Measurements from ENCODE around the gene MAP3K12. TPM values are rescaled to one million over a fixed set of nuclear protein-coding genes. Genes with fewer than 3 reads are reported as not detected.
"Not testable (repeated sequence)": the region's sequence is repeated elsewhere in the genome, so short reads cannot be mapped to it uniquely, and the experiment has no call there.

MAP3K12 gene, protein sequence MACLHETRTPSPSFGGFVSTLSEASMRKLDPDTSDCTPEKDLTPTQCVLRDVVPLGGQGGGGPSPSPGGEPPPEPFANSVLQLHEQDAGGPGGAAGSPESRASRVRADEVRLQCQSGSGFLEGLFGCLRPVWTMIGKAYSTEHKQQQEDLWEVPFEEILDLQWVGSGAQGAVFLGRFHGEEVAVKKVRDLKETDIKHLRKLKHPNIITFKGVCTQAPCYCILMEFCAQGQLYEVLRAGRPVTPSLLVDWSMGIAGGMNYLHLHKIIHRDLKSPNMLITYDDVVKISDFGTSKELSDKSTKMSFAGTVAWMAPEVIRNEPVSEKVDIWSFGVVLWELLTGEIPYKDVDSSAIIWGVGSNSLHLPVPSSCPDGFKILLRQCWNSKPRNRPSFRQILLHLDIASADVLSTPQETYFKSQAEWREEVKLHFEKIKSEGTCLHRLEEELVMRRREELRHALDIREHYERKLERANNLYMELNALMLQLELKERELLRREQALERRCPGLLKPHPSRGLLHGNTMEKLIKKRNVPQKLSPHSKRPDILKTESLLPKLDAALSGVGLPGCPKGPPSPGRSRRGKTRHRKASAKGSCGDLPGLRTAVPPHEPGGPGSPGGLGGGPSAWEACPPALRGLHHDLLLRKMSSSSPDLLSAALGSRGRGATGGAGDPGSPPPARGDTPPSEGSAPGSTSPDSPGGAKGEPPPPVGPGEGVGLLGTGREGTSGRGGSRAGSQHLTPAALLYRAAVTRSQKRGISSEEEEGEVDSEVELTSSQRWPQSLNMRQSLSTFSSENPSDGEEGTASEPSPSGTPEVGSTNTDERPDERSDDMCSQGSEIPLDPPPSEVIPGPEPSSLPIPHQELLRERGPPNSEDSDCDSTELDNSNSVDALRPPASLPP
- total RNA-seq, result 1.4 TPM

DNA sequence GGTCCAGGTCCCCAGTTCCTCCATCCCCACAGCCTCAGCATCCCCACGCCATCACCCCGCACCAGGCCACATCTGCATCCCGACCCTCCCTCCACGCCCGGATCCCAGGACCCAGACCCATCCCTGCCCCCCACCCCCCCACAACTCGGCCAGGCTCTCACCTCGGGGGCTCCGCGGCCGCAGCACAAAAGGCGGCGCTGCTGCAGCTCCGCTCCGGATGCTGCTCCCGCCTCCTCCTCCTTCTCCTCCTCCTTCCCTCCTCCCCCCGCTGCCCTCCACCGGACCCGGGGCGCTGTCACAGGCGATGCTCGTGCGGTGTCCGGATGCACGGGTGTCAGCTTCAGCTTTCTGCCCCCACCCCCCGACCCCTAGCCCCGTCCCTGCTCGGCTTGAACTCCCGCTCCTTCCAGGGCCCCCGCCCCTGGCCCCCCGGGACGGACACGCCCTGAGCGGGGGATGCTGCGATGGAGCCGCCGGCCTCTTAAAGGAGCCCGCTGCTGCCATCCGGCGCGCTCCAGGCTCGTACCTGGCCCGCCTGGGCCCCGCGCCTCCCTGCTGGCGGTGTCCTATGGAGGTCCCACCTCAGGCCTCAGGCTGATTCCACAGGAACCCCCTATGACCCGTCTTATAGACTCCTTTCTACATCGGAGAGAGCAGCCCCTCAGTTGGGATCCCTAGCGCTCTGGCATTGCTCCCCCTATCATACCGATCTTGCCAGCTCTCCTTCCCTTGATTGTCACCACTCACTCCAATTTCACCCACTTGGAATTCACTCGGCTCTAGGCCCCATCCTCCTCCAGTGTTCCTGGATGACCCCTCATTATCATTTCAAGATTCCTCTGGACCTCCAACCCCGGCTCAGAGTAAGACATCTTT lies at the start of gene MAP3K12:
TSS of gene MAP3K12 (minus strand) at position 193 of the 876 bp plus-strand sequence. CDS start 12,067 bp downstream, outside the sequence.
- ATAC-seq, result no peak

DNA sequence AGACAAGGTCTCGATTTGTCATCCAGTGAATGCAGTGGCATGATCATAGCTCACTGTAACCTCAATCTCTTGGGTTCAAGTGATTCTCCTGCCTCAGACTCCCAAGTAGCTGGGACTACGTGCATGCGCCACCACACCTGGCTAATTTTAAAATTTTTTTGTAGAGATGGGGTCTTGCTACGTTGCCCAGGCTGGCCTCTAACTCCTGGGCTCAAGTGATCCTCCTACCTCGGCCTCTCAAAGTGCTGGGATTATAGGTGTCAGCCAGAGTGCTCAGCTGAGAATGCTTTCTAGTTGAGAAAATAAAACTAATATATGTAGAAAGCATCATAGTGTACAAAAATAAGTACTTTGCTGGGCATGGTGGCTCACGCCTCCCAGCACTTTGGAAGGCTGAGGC lies 49.1 kb upstream of the MAP3K12 start:
- not testable (repeated sequence) for DNase-seq (ENCODE audit: low spot score); ATAC-seq

More for the DNA sequence above, at the start of gene MAP3K12:
- no peak for DNase-seq (ENCODE audit: low spot score)

DNA sequence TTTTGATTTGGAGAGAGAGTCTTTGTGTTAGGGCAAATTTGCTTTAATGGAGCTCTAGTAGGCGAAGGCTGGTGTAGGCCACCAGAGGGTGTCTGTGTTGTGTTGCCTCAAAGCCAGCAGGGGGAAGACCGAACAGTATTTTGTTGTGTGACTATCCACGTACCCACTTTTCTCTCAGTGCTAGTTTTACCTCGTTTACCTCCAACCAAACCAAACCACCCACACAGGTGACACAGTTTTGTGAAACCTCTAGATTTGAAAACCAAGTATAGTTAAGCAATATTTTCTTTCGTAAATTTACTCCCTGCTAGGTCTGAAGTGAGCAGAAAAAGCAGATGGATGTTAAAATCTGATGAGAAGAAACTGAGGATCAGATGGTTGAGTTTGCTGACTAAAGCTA lies 44.3 kb upstream of the MAP3K12 start:
- ATAC-seq (peak; percentile 89), DNase-seq (ENCODE audit: low spot score) (no peak)

DNA sequence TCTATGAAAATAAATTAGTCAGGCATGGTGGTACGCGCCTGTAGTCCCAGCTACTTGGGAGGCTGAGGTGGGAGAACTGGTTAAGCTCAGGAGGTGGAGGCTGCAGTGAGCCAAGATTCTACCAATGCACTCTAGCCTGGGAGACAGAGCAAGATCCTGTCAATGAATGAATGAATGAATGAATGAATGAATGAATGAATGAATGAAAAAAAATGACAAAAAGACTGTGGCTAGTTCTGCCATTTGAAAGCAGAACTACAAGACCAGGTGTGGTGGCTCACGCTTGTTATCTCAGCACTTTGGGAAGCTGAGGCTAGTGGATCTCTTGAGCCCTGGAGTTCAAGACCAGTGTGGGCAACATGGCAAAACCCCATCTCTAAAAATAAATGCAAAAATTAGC lies 40.3 kb upstream of the MAP3K12 start:
- no peak for DNase-seq (ENCODE audit: low spot score)

DNA sequence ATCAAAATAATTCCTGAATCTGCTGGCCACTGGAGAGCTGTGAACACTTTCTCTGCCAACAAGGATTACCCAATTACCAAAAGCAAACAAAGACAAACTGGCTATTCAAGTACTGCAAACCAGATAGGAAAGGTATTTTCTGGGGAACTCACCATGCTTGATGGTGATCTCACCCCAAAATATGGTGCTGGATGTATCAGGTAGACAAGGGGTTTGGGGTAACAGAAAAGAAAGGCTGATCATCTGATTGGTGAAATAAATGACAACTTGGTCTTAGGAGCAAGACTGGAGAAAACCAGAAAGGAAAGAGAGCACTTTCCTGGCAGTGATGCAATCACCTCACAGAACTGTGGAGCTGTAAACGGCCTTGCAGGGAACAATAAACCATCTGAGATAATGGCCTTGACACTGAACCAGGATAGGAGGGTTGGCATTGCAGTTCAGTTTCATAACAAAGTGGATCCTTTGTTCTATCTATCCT lies 39.0 kb upstream of the MAP3K12 start:
- ATAC-seq (peak; percentile 89), DNase-seq (ENCODE audit: low spot score) (peak; percentile 56)

More for the DNA sequence above, 40.3 kb upstream of the MAP3K12 start:
- no peak for ATAC-seq

DNA sequence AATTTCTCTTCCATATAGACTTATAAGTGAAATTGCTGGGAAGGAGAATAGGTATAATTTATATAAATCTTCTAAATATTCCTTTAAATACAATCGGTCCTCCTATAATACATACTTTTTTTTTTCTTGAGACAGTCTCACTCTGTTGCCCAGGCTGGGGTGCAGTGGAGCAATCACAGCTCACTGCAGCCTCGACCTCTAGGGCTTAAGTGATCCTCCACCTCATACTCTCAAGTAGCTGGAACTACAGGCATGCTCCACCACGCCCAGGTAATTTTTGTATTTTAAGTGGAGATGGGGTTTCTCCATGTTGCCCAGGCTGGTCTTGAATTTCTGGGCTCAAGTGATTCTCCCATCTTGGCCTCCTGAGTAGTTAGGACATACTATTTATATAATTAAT lies 37.7 kb upstream of the MAP3K12 start:
- no peak for DNase-seq (ENCODE audit: low spot score)
- no peak for ATAC-seq

DNA sequence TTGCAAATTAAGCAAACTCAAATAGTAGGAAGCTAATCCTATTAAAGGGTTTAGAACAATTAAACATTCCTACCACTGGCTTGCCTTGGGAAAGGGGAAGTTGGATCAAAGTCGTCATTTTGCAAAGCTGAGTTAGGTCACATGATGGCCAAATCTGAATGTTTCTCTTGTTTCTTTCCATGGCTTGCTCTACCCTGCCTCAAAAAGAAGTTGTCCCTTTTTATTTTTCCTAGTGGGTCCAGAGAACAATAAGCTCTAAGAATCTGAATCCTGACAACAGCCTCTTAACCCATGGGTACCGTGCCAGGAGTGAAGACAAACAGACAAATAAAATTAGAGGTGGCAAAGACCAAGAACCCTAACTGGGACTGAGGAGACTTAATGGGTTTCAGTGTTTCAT lies 34.2 kb upstream of the MAP3K12 start:
- no peak for DNase-seq (ENCODE audit: low spot score)
- no peak for ATAC-seq

DNA sequence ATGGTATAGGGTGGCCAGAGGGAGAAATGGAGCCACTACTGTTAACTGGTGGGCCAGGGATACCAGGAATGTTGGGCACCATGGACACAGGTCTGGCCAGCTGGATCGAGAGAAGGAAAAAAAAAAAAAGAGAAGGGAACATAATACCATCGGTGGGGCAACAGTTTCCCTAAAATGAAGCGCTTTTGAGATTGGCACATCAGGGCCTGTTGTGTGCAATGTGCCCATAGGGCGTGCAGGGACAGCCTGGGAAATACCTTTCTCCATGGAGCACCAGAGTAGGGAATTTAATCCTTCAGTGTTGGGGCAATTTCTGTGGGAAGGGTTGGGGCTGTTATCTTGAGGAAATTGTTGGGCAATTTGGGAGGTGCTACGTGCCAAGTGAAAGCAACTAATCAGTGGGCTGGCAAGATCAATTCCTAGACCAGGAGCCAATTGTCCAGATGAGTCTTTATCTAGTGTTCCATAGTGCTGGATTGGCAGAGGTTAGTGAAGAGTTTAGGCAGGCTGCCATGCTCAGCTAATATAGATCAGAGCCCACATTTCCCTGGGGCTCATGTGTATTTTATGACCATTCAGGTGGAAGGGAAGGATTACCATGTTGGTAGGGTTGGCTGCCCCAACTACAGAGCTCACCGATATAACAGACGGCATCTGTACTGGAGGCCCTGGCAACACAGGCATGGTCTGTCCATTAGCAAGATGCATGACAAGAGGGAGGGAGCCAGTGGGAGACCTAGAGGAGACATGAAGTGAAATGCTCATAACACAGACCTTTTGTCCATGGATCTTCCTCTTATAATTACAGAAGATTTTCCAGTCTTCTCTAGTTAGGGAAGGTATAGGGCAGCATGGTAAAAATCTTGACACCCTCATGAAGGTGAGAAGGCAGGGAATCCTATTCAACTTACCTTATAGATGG lies 33.5 kb upstream of the MAP3K12 start:
- ATAC-seq, result peak; percentile 27
- no peak for DNase-seq (ENCODE audit: low spot score)

DNA sequence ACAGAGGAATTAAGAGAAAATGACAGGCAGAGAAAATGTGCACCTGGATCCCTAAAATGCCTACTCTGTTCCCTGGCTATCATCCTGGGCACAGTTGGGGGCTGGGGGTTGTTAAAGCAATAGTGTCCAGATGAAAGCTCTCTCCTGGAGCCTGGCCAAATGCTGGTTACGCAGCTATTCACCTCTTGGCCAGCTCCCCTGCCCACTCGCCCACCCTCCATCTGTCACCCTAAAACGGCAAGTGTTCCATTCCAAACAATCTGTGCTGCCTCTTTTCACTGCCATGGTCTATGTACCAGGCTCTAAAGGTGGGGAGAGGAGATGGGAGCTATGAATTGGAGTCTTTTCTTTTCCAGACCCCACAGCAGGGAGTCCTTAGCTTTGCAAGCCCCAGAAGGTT lies 32.8 kb upstream of the MAP3K12 start:
- ATAC-seq, result no peak

DNA sequence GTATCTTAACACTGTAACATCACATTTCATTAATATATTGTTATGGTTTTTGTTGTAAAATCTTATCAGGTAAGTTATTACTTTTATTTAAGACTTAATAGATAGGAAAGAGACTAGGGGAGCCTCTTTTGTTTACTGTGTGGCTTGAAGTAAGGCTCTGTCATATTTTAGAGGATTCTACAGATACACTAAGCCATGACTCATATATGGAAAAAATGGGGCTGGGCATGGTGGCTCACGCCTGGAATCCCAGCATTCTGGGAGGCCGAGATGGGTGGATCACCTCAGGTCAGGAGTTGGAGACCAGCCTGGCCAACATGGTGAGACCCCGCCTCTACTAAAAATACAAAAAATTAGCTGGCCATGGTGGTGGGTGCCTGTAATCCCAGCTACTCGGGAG lies 31.7 kb upstream of the MAP3K12 start:
- no peak for ATAC-seq
- no peak for DNase-seq (ENCODE audit: low spot score)

More for the DNA sequence above, 32.8 kb upstream of the MAP3K12 start:
- DNase-seq (ENCODE audit: low spot score), result no peak

DNA sequence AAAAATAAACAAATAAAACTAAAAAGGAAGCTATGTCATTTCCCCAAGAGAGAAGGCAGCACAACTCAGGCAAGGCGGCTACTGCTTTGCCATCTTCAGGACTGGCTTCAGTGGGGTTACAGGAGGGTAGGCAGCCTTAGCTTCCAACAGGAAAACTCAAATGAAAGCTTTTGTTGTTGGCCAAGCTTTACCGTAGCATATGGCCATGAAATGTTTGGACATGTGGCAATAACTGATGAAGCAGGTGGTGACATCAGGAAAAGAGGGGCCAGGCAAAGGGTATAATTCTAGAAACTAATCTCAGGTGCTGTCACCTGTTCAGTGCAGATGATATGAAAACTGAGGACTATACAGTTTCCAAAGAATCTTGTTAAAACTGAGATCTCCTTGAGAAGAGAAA lies 30.8 kb upstream of the MAP3K12 start:
- DNase-seq (ENCODE audit: low spot score), result no peak

DNA sequence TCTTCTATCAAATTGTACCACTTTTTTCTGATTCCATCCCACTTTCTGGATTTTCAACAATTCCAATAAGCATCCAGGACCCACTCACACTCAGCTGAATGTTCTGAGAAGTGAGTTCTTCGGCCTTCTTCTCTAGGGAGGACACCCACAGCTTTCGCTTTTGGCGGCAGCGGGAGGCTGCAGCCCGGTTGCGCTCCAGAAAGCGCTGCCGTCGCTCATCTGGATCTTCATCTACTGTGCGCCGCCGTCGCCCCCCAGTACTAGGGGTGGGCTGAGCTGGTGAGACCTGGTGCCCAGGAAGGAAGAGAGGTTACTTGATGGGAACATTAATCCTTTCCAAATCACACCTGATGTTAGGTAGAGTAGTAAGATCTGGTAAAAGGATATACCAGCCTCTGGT lies 25.2 kb upstream of the MAP3K12 start:
- ATAC-seq, result no peak
- DNase-seq (ENCODE audit: low spot score), result no peak

More for the DNA sequence above, 30.8 kb upstream of the MAP3K12 start:
- ATAC-seq, result no peak

DNA sequence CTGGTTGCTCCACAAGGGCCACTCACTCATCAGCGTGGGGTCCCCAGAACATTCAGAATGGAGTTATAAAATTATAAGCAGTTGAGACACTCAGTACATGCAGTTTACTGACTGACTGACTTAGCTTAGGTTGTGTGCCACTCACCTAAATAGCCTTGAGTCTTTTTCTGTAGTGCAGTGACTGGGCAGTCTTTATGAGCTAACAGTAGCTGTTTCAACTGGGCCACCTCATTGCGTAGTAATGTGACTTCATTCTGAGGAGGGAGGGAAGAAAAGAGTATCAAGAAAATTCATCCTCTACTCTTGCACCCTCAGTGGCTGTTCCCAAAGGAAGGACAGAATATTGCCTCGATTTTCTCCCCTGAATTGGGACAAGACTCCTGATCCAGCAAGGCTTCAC lies 23.9 kb upstream of the MAP3K12 start:
- no peak for ATAC-seq
- no peak for DNase-seq (ENCODE audit: low spot score)

DNA sequence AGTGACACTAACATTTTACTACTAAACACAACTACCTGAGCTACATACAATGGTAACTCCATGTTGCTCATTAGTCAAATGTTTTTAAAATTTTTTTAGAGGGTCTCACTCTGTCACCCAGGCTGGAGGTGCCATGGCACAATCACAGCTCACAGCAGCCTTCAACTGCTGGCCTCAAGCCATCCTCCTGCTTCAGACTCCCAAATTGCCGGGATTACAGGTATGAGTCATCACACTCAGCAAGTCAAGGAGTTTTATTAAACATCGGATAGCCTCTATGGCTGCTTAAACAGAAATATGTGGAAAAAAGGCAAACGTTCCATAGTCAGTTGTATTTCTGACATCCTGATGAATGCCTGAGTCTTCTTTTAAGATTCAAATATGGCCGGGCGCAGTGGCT lies 19.1 kb upstream of the MAP3K12 start:
- DNase-seq (ENCODE audit: low spot score) (no peak), ATAC-seq (no peak)

DNA sequence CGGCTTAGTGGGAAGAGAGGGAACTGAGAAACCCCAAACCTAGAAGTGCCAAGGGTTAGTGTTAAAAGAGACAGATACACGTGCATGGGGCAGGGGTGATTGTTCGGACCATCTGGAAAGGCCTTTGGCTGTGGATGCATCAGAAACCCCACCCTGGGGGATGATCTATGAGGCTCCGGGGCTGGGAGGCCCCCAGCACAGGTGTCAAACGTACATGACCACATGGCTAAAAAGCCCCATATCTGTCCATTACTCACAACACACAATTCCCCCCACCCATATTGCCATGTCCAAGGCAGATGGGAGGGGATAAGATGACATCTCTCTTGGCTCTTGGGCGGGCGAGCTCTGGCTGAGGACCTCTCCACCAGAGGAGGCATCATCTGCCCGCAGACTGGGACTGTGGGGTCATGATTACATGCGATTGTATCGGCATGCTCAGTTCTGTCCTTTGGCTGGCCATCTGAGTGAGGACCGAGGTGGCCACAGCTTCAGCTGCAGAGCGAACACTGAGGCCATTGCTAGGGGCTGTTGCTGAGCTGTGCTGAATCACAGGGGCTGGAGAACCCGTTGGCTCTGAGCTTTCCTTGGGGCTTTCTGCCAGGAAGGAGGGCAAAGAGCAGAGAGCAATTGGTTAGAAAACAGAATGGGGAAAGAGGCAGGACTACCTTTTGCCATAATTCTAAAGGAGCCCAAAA lies 17.6 kb upstream of the MAP3K12 start:
- DNase-seq (ENCODE audit: low spot score), result no peak
- ATAC-seq, result no peak

DNA sequence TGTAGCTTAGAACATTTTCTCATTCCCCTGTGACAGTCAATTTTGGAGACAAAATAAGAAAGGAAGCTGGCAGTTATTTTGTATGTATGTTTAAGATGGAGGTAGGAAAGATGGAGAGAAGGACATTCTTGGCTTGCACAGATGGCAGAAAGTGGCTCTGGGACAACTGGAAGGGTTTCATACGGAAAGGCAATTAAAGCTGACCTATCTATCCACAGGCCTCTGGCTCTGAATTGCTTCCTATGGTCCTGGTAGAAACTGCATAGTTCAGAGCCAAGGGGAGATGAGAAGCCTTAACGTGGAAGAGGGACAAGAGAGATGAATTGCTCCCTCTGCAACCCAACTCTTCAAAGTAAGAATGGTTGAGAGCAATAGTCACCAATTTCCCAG lies 16.0 kb upstream of the MAP3K12 start:
- ATAC-seq (no peak), DNase-seq (ENCODE audit: low spot score) (no peak)

DNA sequence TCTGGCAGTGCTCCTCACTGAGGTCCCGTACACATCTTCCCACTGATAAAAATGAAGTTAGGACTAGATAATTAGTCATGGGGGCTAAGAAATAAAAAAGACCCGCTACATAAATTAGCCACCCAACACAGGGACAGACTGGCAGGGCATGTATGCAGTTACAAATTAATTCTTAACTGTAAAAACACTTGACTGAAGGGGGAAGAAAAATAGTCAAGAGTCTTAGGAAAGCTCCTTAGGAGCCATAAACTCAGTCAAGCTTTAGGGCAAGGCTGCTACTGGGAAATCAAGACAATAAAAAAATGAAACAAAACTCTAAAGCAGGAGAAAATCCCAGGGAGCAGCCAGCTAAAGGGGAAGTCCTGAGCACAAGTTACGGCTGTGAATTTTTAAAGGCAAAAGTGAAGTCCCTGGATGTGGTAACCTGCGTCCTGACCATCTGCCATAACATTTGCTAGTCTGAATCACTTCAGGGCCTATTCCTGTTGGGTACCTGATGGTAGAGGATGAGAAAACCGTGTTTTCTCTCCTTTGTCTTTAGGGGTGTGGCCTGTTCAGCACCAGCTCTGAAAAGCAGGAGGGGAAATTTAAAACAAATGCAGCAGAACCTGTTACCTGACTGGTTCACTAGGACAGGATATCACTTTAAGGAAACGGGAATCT lies 15.5 kb upstream of the MAP3K12 start:
- ATAC-seq, result no peak
- DNase-seq (ENCODE audit: low spot score), result no peak

DNA sequence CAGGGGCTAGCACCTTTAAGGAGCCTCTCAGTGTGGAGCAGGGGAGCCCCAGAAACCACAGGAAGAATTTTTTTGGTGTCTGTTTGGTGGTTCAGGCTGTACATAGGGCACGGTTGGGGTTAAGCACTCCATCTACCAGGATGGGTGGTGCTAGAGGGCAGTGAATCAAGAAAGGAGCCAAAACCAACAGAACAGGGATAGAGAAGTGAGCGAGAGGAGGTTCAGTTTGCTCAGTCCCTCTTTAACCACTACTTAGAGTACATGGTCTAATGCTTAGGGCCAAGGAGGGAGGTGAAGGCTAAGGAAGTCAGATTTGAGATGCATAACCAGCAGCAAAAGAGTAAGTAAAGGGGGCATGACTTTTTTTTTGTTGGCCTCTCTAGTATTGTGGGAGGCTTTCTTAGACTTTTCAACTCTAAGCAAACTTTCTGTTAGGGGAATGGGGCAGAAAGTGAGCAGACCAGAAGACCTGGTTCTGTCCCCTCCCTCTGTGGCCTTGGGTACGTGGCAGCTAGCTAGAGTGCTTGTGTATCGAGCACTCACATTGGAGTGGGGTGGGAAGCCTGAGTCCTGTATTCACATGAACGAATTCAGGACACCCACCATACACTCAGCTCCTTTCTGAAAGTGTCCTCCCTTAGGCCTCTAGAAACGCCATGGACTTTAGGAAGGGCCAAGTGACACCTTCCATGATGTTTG lies 14.6 kb upstream of the MAP3K12 start:
- DNase-seq (ENCODE audit: low spot score) (no peak), ATAC-seq (peak; percentile 68)

All from left lobe of liver (tissue), 2 donors.